GM23248 (cell line): Measurements from ENCODE around the gene NOTCH3. TPM values are rescaled to one million over a fixed set of nuclear protein-coding genes. Genes with fewer than 3 reads are reported as not detected.

ENCODE experiments used
- DNase-seq: peaks from one replicate; pipeline ENCODE4 v3.0.0-alpha.2; 2015
- H2AFZ ChIP-seq: fragments of 200-600 bp; sonication (generic); 2 replicates; pipeline ENCODE4 v1.6.1; 2016; ENCODE audit warnings: antibody characterized with exemption
- H3F3A ChIP-seq: fragments of 200-600 bp; sonication (generic); 2 replicates; pipeline ENCODE4 v1.6.1; 2016; ENCODE audit warnings: mild to moderate bottlenecking, antibody characterized with exemption, mixed run types; ENCODE audit not compliant: insufficient read depth
- H3K27ac ChIP-seq: fragments of 200-600 bp; sonication (generic); 2 replicates; pipeline ENCODE4 v1.5.1; 2016; ENCODE audit warnings: mild to moderate bottlenecking
- H3K27me3 ChIP-seq: fragments of 200-600 bp; sonication (generic); replicated peaks from 2 replicates; pipeline ENCODE4 v1.6.1; 2016; ENCODE audit warnings: mild to moderate bottlenecking; ENCODE audit not compliant: insufficient read depth
- H3K36me3 ChIP-seq: fragments of 200-600 bp; sonication (generic); 2 replicates; pipeline ENCODE4 v1.6.1; 2016; ENCODE audit warnings: low read depth, mild to moderate bottlenecking
- H3K4me1 ChIP-seq: fragments of 200-600 bp; sonication (generic); 2 replicates; pipeline ENCODE4 v1.6.1; 2016; ENCODE audit warnings: mild to moderate bottlenecking; ENCODE audit not compliant: insufficient read depth
- H3K4me2 ChIP-seq: fragments of 200-600 bp; sonication (generic); one replicate; pipeline ENCODE4 v1.6.1; 2016; ENCODE audit warnings: mild to moderate bottlenecking; ENCODE audit not compliant: unreplicated experiment
- H3K4me3 ChIP-seq: fragments of 200-600 bp; sonication (generic); 2 replicates; pipeline ENCODE4 v1.5.1; 2016; ENCODE audit warnings: mild to moderate bottlenecking
- H3K79me2 ChIP-seq: fragments of 200-600 bp; sonication (generic); 2 replicates; pipeline ENCODE4 v1.6.1; 2016; ENCODE audit warnings: mild to moderate bottlenecking; ENCODE audit not compliant: insufficient read depth
- H3K9ac ChIP-seq: fragments of 200-600 bp; sonication (generic); 2 replicates; pipeline ENCODE4 v1.6.1; 2016; ENCODE audit warnings: mild to moderate bottlenecking
- H3K9me2 ChIP-seq: fragments of 200-600 bp; sonication (generic); 2 replicates; pipeline ENCODE4 v1.6.1; 2016; ENCODE audit warnings: mixed run types, mild to moderate bottlenecking, moderate library complexity; ENCODE audit not compliant: insufficient read depth
- H3K9me3 ChIP-seq: fragments of 200-600 bp; sonication (generic); one replicate; pipeline ENCODE4 v1.6.1; 2017; ENCODE audit warnings: low read depth
- H4K20me1 ChIP-seq: fragments of 200-600 bp; sonication (generic); 2 replicates; pipeline ENCODE4 v1.6.0; 2016; ENCODE audit not compliant: insufficient read depth
- EZH2 ChIP-seq: fragments of 200-600 bp; sonication (generic); IDR thresholded peaks from 2 replicates; pipeline ENCODE4 v1.6.1; 2018; ENCODE audit warnings: antibody characterized with exemption, mild to moderate bottlenecking; ENCODE audit not compliant: insufficient read depth, poor library complexity, severe bottlenecking
- EZH2phosphoT487 ChIP-seq: fragments of 200-600 bp; sonication (generic); IDR thresholded peaks from 2 replicates; pipeline ENCODE4 v1.6.1; 2018; ENCODE audit warnings: antibody characterized with exemption, moderate library complexity, mild to moderate bottlenecking, low read depth; ENCODE audit not compliant: insufficient read depth
- WGBS, 2 experiments: methylation state at CpG; one replicate each; pipeline ENCODE4 v1.1.6; 2015 to 2017; ENCODE audit warnings: low lambda C conversion rate in 2 of 2, low coverage in 1 of 2; ENCODE audit errors: missing lambda C conversion rate in 2 of 2; 5-methylcytosine and 5-hydroxymethylcytosine counted together
- in situ Hi-C: fragments of 300-500 bp; cut with MboI; formaldehyde crosslinking; loops from 2 replicates; pipeline ENCODE4 v1.15.0; 2020
- polyA plus RNA-seq: library from polyadenylated mRNA; unstranded; fragments of >200 nt; fragmentation: Nextera tagmentation; extraction: Ambion mirVana; gene quantifications from 2 replicates; pipeline ENCODE4 v1.2.1, GENCODE V29; 2016
- total RNA-seq: library from RNA; depleted of rRNA; stranded (reverse); fragments of >200 nt; shearing (Covaris generic); gene quantifications from 2 replicates; pipeline ENCODE4 v1.2.3, GENCODE V29; 2014

The NOTCH3 gene
- total and polyA plus RNA-seq, 2 experiments from 2014 or later: 16.0 to 66.9 TPM

GRCh38 chr19:15123031-15123890, 77.5 kb downstream of the NOTCH3 start:
- peaks cover 22% of the 10 kb centered on the region for H3K79me2 ChIP-seq
- H3F3A ChIP-seq: peaks cover 7% of the 10 kb centered on the region; the same call in 1 of the 2 replicates
- H4K20me1 ChIP-seq: no peaks in the 10 kb centered on the region
- H3K27ac ChIP-seq: no peak overlapping the region
- WGBS, 2 experiments: 90% methylated on average over 22 of the region's 22 CpGs
- H3K4me1 ChIP-seq: peaks cover 10% of the 10 kb centered on the region; the same call in 1 of the 2 replicates
- no peaks in the 10 kb centered on the region for H3K27me3 ChIP-seq
- H3K36me3 ChIP-seq: peaks cover 5% of the 10 kb centered on the region
- DNase-seq: no peak
- H3K4me2 ChIP-seq: peak overlapping the region; percentile 69
- H3K9me2 ChIP-seq: no peaks in the 10 kb centered on the region
- peak overlapping the region; percentile 87; the same call in 1 of the 2 replicates for H3K9ac ChIP-seq
- in situ Hi-C loops: no loop called here
- no peaks in the 10 kb centered on the region for H3K9me3 ChIP-seq
- TF ChIP-seq EZH2phosphoT487: no peak
- TF ChIP-seq EZH2: no peak
- no peak overlapping the region for H2AFZ ChIP-seq
- H3K4me3 ChIP-seq: no peak overlapping the region

GRCh38 chr19:15122331-15123030, 78.3 kb downstream of the NOTCH3 start:
- Histone ChIP-seq H3K4me2 (no peak overlapping the region), H3K36me3 (peaks cover 5% of the 10 kb centered on the region), H3K4me1 (peaks cover 10% of the 10 kb centered on the region; the same call in 1 of the 2 replicates), H3K9ac (no peak overlapping the region), H2AFZ (no peak overlapping the region), H3K9me3 (no peaks in the 10 kb centered on the region), H3K4me3 (no peak overlapping the region), H3K9me2 (no peaks in the 10 kb centered on the region), H4K20me1 (no peaks in the 10 kb centered on the region), H3F3A (peaks cover 7% of the 10 kb centered on the region; the same call in 1 of the 2 replicates), H3K27me3 (no peaks in the 10 kb centered on the region), H3K79me2 (peaks cover 22% of the 10 kb centered on the region), H3K27ac (no peak overlapping the region)
- 93 to 95% methylated on average over 19 to 21 of the region's 21 CpGs for WGBS, 2 experiments
- DNase-seq: no peak
- in situ Hi-C loops: no loop called here
- TF ChIP-seq EZH2phosphoT487 (no peak), EZH2 (no peak)

GRCh38 chr19:15120135-15121026, 80.4 kb downstream of the NOTCH3 start:
- no peak overlapping the region for H2AFZ ChIP-seq
- 93 to 94% methylated on average over 14 of the region's 14 CpGs for WGBS, 2 experiments
- no peaks in the 10 kb centered on the region for H3K9me2 ChIP-seq
- peaks cover 5% of the 10 kb centered on the region; the same call in 1 of the 2 replicates for H3K4me1 ChIP-seq
- H3K79me2 ChIP-seq: peaks cover 22% of the 10 kb centered on the region
- DNase-seq: no peak
- H3F3A ChIP-seq: no peaks in the 10 kb centered on the region
- H3K9ac ChIP-seq: no peak overlapping the region
- TF ChIP-seq EZH2: no peak
- no peak for TF ChIP-seq EZH2phosphoT487
- H3K9me3 ChIP-seq: no peaks in the 10 kb centered on the region
- in situ Hi-C loops: no loop called here
- H3K36me3 ChIP-seq: peaks cover 5% of the 10 kb centered on the region
- H3K4me3 ChIP-seq: no peak overlapping the region
- no peak overlapping the region for H3K4me2 ChIP-seq
- no peaks in the 10 kb centered on the region for H4K20me1 ChIP-seq
- no peak overlapping the region for H3K27ac ChIP-seq
- H3K27me3 ChIP-seq: no peaks in the 10 kb centered on the region
